Measurements from ENCODE around the gene TAF1C.

TAF1C gene

DNA sequence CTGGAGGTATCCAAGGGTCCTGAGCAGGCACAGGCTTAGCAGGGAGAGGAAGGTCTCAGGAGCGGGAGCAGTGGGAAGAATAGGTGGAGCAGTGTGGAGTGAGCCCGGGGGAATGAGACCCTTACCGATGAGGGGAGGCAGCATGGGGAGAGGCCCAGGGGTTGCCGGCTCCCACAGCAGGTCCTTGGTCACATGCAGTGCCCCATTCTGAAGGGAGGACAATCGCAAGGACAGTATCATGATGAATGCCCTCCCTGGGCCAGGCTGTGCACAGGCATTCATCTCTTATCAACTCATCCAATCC, 3.3 kb downstream of the TAF1C start:
- peaks cover 0 to 66% of the 10 kb centered on the region in 2 experiments; a peak in 2 of 3 replicates for H3K36me3 ChIP-seq (ENCODE audit: control insufficient read depth in 2 of 2, insufficient read depth in 1 of 2, low read length in 2 of 2)
- ChIA-PET CTCF (interaction anchor here (0.6 to 1.4 kb wide), 6 partner anchors 17 to 555 kb away, joined by 3 to 4 read pairs (median 3); no protein-coding TSS in a partner anchor), POLR2A (interaction anchor here (1.0 kb wide), 1 partner anchor 8 kb away, joined by 3 read pairs; no protein-coding TSS in a partner anchor)

DNA sequence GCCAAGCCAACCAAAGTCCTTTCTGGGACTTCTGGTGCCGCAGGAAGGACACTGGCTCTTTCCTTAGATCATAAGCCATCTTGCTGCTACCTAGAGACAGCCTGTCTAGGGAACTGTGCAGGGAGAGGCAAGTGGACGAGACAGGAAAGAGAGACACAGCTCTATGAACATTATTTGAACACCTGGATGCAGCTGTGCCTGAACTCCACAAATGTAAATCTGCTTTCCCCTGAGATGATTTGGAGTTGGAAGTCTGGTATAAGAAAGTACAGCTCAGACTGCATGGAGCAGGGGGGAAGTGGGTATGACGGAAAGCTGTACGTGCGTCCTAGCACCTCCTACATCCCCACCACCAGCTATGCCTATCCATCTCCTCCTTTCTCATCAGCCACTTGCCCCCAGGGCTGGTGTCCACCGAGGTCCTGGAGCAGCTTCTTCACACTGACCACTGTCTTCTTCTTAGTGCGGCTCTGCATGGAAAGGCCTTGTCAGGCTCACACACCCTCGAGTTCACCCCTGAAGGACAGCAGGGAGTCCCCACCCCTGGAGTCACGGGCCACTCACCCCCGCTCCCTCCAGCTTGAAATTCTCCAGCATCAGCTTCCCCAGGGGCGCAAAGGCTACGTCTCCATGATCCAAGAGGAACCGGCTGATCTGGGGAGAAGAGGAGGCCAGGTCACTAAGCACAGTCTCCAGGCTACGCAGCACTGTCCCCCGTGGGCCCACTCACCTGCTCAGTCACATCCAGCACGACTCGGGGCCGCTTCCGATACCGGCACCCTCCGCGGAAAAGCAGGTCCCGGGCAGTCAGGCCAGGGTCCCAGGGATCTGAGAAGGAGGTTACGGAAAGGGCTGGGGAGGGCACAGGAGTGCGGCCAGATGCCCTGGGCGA, 3.9 kb downstream of the TAF1C start:
- CTCF ChIA-PET: interaction anchor here (0.5 to 1.4 kb wide), 7 partner anchors 17 to 350 kb away, joined by 3 to 4 read pairs (median 4); no protein-coding TSS in a partner anchor
- Histone ChIP-seq H3K36me3 (ENCODE audit: control insufficient read depth in 2 of 2, insufficient read depth in 1 of 2, low read length in 2 of 2) (peaks cover 0 to 72% of the 10 kb centered on the region in 2 experiments; a peak in 2 of 3 replicates), H3K4me1 (ENCODE audit: control insufficient read depth, insufficient read depth, low read length) (no peaks in the 10 kb centered on the region; the same call in 1 of the 2 replicates), H3K4me3 (ENCODE audit: low read depth, low read length) (no peak overlapping the region), H3K27ac (ENCODE audit: extremely low read depth, low read depth, low read length) (no peak overlapping the region), H3K9me3 (ENCODE audit: control insufficient read depth, insufficient read depth, low read depth, low read length) (no peaks in the 10 kb centered on the region)
- POLR2A ChIA-PET: no interaction called here
- no peak for TF ChIP-seq ZNF792 (tag by site-specific recombination; IDR thresholded peaks at IDR 0.05)
- TF ChIP-seq, protein P1, sequence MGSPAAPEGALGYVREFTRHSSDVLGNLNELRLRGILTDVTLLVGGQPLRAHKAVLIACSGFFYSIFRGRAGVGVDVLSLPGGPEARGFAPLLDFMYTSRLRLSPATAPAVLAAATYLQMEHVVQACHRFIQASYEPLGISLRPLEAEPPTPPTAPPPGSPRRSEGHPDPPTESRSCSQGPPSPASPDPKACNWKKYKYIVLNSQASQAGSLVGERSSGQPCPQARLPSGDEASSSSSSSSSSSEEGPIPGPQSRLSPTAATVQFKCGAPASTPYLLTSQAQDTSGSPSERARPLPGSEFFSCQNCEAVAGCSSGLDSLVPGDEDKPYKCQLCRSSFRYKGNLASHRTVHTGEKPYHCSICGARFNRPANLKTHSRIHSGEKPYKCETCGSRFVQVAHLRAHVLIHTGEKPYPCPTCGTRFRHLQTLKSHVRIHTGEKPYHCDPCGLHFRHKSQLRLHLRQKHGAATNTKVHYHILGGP (tag by site-specific recombination; IDR thresholded peaks at IDR 0.05): no peak
- TF ChIP-seq KLF7 (tag by site-specific recombination; IDR thresholded peaks at IDR 0.05; ENCODE audit: borderline replicate concordance): no peak
- no peak for TF ChIP-seq WT1 (tag by site-specific recombination; IDR thresholded peaks at IDR 0.05)
- TF ChIP-seq KLF9 (tag by site-specific recombination; IDR thresholded peaks at IDR 0.05; ENCODE audit: low read depth): no peak
- TF ChIP-seq SP2 (tag by site-specific recombination; IDR thresholded peaks at IDR 0.05): no peak
- no peak for TF ChIP-seq ZBTB21 (tag by site-specific recombination; IDR thresholded peaks at IDR 0.05)
- TF ChIP-seq ZNF544 (tag by site-specific recombination; IDR thresholded peaks at IDR 0.05): no peak

More for the DNA sequence above, 3.3 kb downstream of the TAF1C start:
- Histone ChIP-seq H3K27ac (ENCODE audit: extremely low read depth, low read depth, low read length) (no peak overlapping the region), H3K9me3 (ENCODE audit: control insufficient read depth, insufficient read depth, low read depth, low read length) (no peaks in the 10 kb centered on the region), H3K4me3 (ENCODE audit: low read depth, low read length) (no peak overlapping the region), H3K4me1 (ENCODE audit: control insufficient read depth, insufficient read depth, low read length) (no peaks in the 10 kb centered on the region)
- TF ChIP-seq ZNF560 (tag by site-specific recombination; IDR thresholded peaks at IDR 0.05; ENCODE audit: borderline replicate concordance) (no peak), ZNF311 (tag by site-specific recombination; IDR thresholded peaks at IDR 0.05; ENCODE audit: borderline replicate concordance) (no peak)

DNA sequence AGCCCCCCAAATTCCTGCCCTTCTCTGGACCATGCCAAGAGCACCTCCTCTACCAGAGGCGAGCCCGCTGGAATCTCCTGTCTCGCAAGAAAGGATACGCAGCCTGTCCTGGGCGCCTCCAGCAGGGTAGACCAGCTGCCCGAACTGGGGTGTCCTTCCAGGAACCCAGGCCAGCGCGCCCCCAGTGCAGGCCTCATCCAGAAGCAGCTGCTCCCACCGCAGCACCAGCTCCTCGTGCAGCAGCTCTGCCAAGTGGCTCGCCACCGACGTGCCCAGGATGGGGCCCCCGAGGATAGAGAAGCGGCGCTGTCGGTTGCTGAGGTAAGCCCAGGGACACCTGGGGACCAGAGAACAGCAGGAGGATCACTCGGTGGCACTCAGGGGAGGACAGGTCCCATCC, 4.8 kb downstream of the TAF1C start:
- Histone ChIP-seq H3K36me3 (ENCODE audit: control insufficient read depth in 2 of 2, insufficient read depth in 1 of 2, low read length in 2 of 2) (peaks cover 0 to 73% of the 10 kb centered on the region in 2 experiments; a peak in 2 of 3 replicates), H3K4me3 (ENCODE audit: low read depth, low read length) (no peak overlapping the region), H3K4me1 (ENCODE audit: control insufficient read depth, insufficient read depth, low read length) (peaks cover 5% of the 10 kb centered on the region), H3K27ac (ENCODE audit: extremely low read depth, low read depth, low read length) (no peak overlapping the region), H3K9me3 (ENCODE audit: control insufficient read depth, insufficient read depth, low read depth, low read length) (no peaks in the 10 kb centered on the region)
- CTCF ChIA-PET: interaction anchor here (0.5 to 0.9 kb wide), 5 partner anchors 69 to 351 kb away, joined by 3 to 6 read pairs (median 4); no protein-coding TSS in a partner anchor
- POLR2A ChIA-PET: no interaction called here
- TF ChIP-seq KLF16 (tag by site-specific recombination; IDR thresholded peaks at IDR 0.05) (no peak), ZNF621 (tag by site-specific recombination; IDR thresholded peaks at IDR 0.05) (no peak), ZNF292 (tag by site-specific recombination; IDR thresholded peaks at IDR 0.05; ENCODE audit: borderline replicate concordance, low read depth) (no peak), ZNF19 (tag by site-specific recombination; IDR thresholded peaks at IDR 0.05; ENCODE audit: low read depth) (no peak), ZNF426 (tag by site-specific recombination; IDR thresholded peaks at IDR 0.05) (no peak), KLF9 (tag by site-specific recombination; IDR thresholded peaks at IDR 0.05; ENCODE audit: low read depth) (no peak), KLF7 (tag by site-specific recombination; IDR thresholded peaks at IDR 0.05; ENCODE audit: borderline replicate concordance) (no peak), ZNF777 (tag by site-specific recombination; IDR thresholded peaks at IDR 0.05; ENCODE audit: borderline replicate concordance) (no peak), SALL2 (tag by site-specific recombination; IDR thresholded peaks at IDR 0.05; ENCODE audit: borderline replicate concordance) (no peak), ZNF175 (tag by site-specific recombination; IDR thresholded peaks at IDR 0.05) (no peak)
- TF ChIP-seq, protein P2, sequence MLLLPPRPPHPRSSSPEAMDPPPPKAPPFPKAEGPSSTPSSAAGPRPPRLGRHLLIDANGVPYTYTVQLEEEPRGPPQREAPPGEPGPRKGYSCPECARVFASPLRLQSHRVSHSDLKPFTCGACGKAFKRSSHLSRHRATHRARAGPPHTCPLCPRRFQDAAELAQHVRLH (tag by site-specific recombination; IDR thresholded peaks at IDR 0.05): no peak
- TF ChIP-seq, protein P3, sequence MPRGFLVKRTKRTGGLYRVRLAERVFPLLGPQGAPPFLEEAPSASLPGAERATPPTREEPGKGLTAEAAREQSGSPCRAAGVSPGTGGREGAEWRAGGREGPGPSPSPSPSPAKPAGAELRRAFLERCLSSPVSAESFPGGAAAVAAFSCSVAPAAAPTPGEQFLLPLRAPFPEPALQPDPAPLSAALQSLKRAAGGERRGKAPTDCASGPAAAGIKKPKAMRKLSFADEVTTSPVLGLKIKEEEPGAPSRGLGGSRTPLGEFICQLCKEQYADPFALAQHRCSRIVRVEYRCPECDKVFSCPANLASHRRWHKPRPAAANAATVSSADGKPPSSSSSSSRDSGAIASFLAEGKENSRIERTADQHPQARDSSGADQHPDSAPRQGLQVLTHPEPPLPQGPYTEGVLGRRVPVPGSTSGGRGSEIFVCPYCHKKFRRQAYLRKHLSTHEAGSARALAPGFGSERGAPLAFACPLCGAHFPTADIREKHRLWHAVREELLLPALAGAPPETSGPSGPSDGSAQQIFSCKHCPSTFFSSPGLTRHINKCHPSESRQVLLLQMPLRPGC (tag by site-specific recombination; IDR thresholded peaks at IDR 0.05): no peak
- TF ChIP-seq, protein P4, sequence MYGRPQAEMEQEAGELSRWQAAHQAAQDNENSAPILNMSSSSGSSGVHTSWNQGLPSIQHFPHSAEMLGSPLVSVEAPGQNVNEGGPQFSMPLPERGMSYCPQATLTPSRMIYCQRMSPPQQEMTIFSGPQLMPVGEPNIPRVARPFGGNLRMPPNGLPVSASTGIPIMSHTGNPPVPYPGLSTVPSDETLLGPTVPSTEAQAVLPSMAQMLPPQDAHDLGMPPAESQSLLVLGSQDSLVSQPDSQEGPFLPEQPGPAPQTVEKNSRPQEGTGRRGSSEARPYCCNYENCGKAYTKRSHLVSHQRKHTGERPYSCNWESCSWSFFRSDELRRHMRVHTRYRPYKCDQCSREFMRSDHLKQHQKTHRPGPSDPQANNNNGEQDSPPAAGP (tag by site-specific recombination; IDR thresholded peaks at IDR 0.05): no peak
- TF ChIP-seq, protein P5, sequence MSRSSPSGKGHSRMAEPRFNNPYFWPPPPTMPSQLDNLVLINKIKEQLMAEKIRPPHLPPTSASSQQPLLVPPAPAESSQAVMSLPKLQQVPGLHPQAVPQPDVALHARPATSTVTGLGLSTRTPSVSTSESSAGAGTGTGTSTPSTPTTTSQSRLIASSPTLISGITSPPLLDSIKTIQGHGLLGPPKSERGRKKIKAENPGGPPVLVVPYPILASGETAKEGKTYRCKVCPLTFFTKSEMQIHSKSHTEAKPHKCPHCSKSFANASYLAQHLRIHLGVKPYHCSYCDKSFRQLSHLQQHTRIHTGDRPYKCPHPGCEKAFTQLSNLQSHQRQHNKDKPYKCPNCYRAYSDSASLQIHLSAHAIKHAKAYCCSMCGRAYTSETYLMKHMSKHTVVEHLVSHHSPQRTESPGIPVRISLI (tag by site-specific recombination; IDR thresholded peaks at IDR 0.05): no peak
- TF ChIP-seq, protein P6, sequence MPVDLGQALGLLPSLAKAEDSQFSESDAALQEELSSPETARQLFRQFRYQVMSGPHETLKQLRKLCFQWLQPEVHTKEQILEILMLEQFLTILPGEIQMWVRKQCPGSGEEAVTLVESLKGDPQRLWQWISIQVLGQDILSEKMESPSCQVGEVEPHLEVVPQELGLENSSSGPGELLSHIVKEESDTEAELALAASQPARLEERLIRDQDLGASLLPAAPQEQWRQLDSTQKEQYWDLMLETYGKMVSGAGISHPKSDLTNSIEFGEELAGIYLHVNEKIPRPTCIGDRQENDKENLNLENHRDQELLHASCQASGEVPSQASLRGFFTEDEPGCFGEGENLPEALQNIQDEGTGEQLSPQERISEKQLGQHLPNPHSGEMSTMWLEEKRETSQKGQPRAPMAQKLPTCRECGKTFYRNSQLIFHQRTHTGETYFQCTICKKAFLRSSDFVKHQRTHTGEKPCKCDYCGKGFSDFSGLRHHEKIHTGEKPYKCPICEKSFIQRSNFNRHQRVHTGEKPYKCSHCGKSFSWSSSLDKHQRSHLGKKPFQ (tag by site-specific recombination; IDR thresholded peaks at IDR 0.05): no peak
